B cell (primary cell): ENCODE data around the gene ARHGEF4. TPM values are rescaled to one million over a fixed set of nuclear protein-coding genes. Genes with fewer than 3 reads are reported as not detected.

Experiments
- ATAC-seq: fragments of 200-7000 bp; cut with Tn5 transposase; one replicate; pipeline ENCODE4 v1.10.0; 2021; ENCODE audit warnings: low read depth, mild to moderate bottlenecking, moderate number of reproducible peaks, moderate library complexity
- CTCF ChIA-PET: fragments of 350-600 bp; sonication (Branson Sonifier 250); formaldehyde crosslinking; loops from one replicate; lab custom pipeline; 2021; ENCODE audit warnings: antibody characterized with exemption, inconsistent platforms; lab: Charles Lee
- POLR2A ChIA-PET: fragments of 350-600 bp; sonication (Branson Sonifier 250); formaldehyde crosslinking; loops from one replicate; lab custom pipeline; 2021; ENCODE audit warnings: antibody characterized with exemption; lab: Charles Lee
- DNase-seq: peaks from one replicate; pipeline ENCODE4 v3.0.0; 2013
- H2AFZ ChIP-seq: 2 replicates; pipeline ENCODE4 v1.6.1; 2012; ENCODE audit warnings: mild to moderate bottlenecking, low read depth, low read length; ENCODE audit not compliant: insufficient read depth, poor library complexity, severe bottlenecking
- H3K27ac ChIP-seq, 2 donors: 1 replicate in 1 of 2; 2 replicates in 1 of 2; pipeline ENCODE4 v1.5.1; 2012 to 2013; ENCODE audit warnings: low read length in 2 of 2, mild to moderate bottlenecking in 2 of 2, moderate library complexity in 1 of 2
- H3K27me3 ChIP-seq, 4 experiments: fragments of 200-600 bp in 1 of 4; sonication (generic) in 1 of 4; replicated peaks in 1 of 4; 1 replicate in 2 of 4; 2 replicates in 2 of 4; pipeline versions ENCODE4 v1.6.1 to v1.7.0; 2013 to 2016; ENCODE audit warnings: low read length in 3 of 4, mild to moderate bottlenecking in 2 of 4, mixed read lengths in 1 of 4, moderate library complexity in 1 of 4; ENCODE audit not compliant: insufficient read depth in 4 of 4, control insufficient read depth in 3 of 4; ENCODE audit errors: control extremely low read depth in 1 of 4
- H3K36me3 ChIP-seq, 2 experiments: replicated peaks in 1 of 2; 1 replicate in 1 of 2; 2 replicates in 1 of 2; pipeline versions ENCODE4 v1.6.1 to v1.7.1; 2013; ENCODE audit warnings: low read length in 1 of 2; ENCODE audit not compliant: insufficient read depth in 2 of 2, control insufficient read depth in 1 of 2; ENCODE audit errors: control extremely low read depth in 1 of 2, extremely low read depth in 1 of 2
- H3K4me1 ChIP-seq, 2 donors: fragments of 200-600 bp in 1 of 2; sonication (generic) in 1 of 2; 1 replicate in 1 of 2; 2 replicates in 1 of 2; pipeline versions ENCODE4 v1.5.1 to v1.6.1; 2013 to 2017; ENCODE audit warnings: low read length in 2 of 2; ENCODE audit not compliant: control insufficient read depth in 2 of 2, insufficient read depth in 2 of 2
- H3K4me2 ChIP-seq: replicated peaks from 2 replicates; pipeline ENCODE3; 2012; ENCODE audit warnings: mild to moderate bottlenecking, low read depth, low read length; ENCODE audit not compliant: poor library complexity, severe bottlenecking
- H3K4me3 ChIP-seq, 5 experiments: fragments of 200-600 bp in 1 of 5; sonication (generic) in 1 of 5; 1 replicate in 3 of 5; 2 replicates in 2 of 5; pipeline versions ENCODE4 v1.5.1 to v1.7.0; 2011 to 2016; ENCODE audit warnings: low read length in 4 of 5, mild to moderate bottlenecking in 4 of 5, low read depth in 2 of 5, control low read depth in 1 of 5, moderate library complexity in 1 of 5; ENCODE audit not compliant: insufficient read depth in 1 of 5; ENCODE audit errors: control extremely low read depth in 1 of 5, extremely low read depth in 1 of 5
- H3K79me2 ChIP-seq: fragments of 200-600 bp; sonication (generic); one replicate; pipeline ENCODE4 v1.6.0; 2016; ENCODE audit warnings: low read length; ENCODE audit not compliant: control insufficient read depth, insufficient read depth
- H3K9ac ChIP-seq: fragments of 200-600 bp; sonication (generic); 2 replicates; pipeline ENCODE4 v1.6.1; 2017; ENCODE audit warnings: mild to moderate bottlenecking, low read length, moderate library complexity
- H3K9me3 ChIP-seq, 3 donors: one replicate each; pipeline versions ENCODE4 v1.6.1 to v1.7.1; 2013; ENCODE audit warnings: low read length in 2 of 3; ENCODE audit not compliant: control insufficient read depth in 2 of 3, insufficient read depth in 1 of 3; ENCODE audit errors: control extremely low read depth in 1 of 3
- H4K20me1 ChIP-seq: 2 replicates; pipeline ENCODE4 v1.6.0; 2012; ENCODE audit warnings: mild to moderate bottlenecking, low read length; ENCODE audit not compliant: insufficient read depth, control insufficient read depth, poor library complexity, severe bottlenecking
- H3K27ac Mint-ChIP-seq: one replicate; pipeline ENCODE4 v1.8.0; 2021; ENCODE audit warnings: mixed read lengths
- H3K27me3 Mint-ChIP-seq: one replicate; pipeline ENCODE4 v1.8.0; 2021; ENCODE audit warnings: mixed read lengths
- H3K4me1 Mint-ChIP-seq: one replicate; pipeline ENCODE4 v1.8.0; 2021; ENCODE audit warnings: mixed read lengths
- H3K4me3 Mint-ChIP-seq: one replicate; pipeline ENCODE4 v1.8.0; 2021; ENCODE audit warnings: mixed read lengths
- H3K9me3 Mint-ChIP-seq: one replicate; pipeline ENCODE4 v1.8.0; 2022; ENCODE audit warnings: mixed read lengths; ENCODE audit not compliant: insufficient read depth
- CTCF ChIP-seq: fragments of 200-600 bp; IDR thresholded peaks from one replicate; pipeline ENCODE4 v1.8.0; 2022; ENCODE audit warnings: antibody characterized with exemption, mild to moderate bottlenecking
- EZH2 ChIP-seq: IDR thresholded peaks from 2 replicates; pipeline ENCODE4 v1.6.1; 2012; ENCODE audit warnings: borderline replicate concordance, low read depth, mild to moderate bottlenecking, moderate library complexity, low read length; ENCODE audit not compliant: insufficient read depth, poor library complexity, severe bottlenecking
- WGBS: methylation state at CpG from one replicate; pipeline ENCODE4 v1.1.5; 2013; ENCODE audit warnings: missing lambda C conversion rate; ENCODE audit not compliant: insufficient coverage; 5-methylcytosine and 5-hydroxymethylcytosine counted together
- intact Hi-C: fragments of 100-400 bp; cut with micrococcal nuclease; formaldehyde crosslinking; loops from one replicate; pipeline ENCODE4 v1.10.0; 2022
- polyA plus RNA-seq: library from polyadenylated mRNA; depleted of rRNA; stranded (reverse); fragments of >200 nt; gene quantifications from 2 replicates; pipeline ENCODE4 v1.2.3, GENCODE V29; 2012
- total RNA-seq, 2 donors: library from RNA; stranded (reverse); fragments of 120-200 nt in 1 of 2; gene quantifications; 1 replicate in 1 of 2; 2 replicates in 1 of 2; pipeline versions ENCODE4 v1.2.3 to v1.2.4, GENCODE V29; 2013 to 2022

The ARHGEF4 gene
- total and polyA plus RNA-seq, 2 donors (not counting 1 experiment from before 2014, with no cell fraction given), result 2.1 TPM; not detected in 1

GRCh38 chr2:131043199-131044074 lies 206.7 kb downstream of the ARHGEF4 start:
- H4K20me1 ChIP-seq, result no peaks in the 10 kb centered on the region
- intact Hi-C loops, result no loop called here
- DNase-seq, result no peak
- H3K9me3 Mint-ChIP-seq, result no peaks in the 10 kb centered on the region
- peaks cover 0 to 17% (median 0%) of the 10 kb centered on the region in 4 experiments for H3K27me3 ChIP-seq
- CTCF ChIA-PET, result no interaction called here
- H3K27ac Mint-ChIP-seq, result no peak overlapping the region
- no peak overlapping the region for H3K4me2 ChIP-seq
- WGBS, result 92% methylated on average over 15 of the region's 18 CpGs
- peaks cover 0 to 9% of the 10 kb centered on the region in 2 experiments for H3K36me3 ChIP-seq
- ATAC-seq, result no peak
- peaks cover 7 to 8% of the 10 kb centered on the region in 2 donors for H3K4me1 ChIP-seq
- H3K4me1 Mint-ChIP-seq, result peaks cover 10% of the 10 kb centered on the region
- H2AFZ ChIP-seq, result no peak overlapping the region
- no peak overlapping the region for H3K27ac ChIP-seq
- H3K4me3 ChIP-seq, result no peak overlapping the region
- H3K4me3 Mint-ChIP-seq, result no peak overlapping the region
- peaks cover 8% of the 10 kb centered on the region for H3K27me3 Mint-ChIP-seq
- POLR2A ChIA-PET, result no interaction called here
- TF ChIP-seq EZH2 (no peak), CTCF (no peak)
- no peaks in the 10 kb centered on the region for H3K79me2 ChIP-seq
- no peaks in the 10 kb centered on the region for H3K9me3 ChIP-seq
- no peak overlapping the region for H3K9ac ChIP-seq
